Skeletal muscle tissue (tissue), 4 donors: ENCODE results near the gene ZNF688. TPM values are rescaled to one million over a fixed set of nuclear protein-coding genes. Genes with fewer than 3 reads are reported as not detected.

Experiments
- H3K27ac ChIP-seq: one replicate; pipeline ENCODE4 v1.7.0; 2013; ENCODE audit warnings: mild to moderate bottlenecking, low read depth, low read length, inconsistent platforms
- H3K27me3 ChIP-seq, 3 donors: one replicate each; pipeline ENCODE4 v1.7.0; 2013; ENCODE audit warnings: low read length in 3 of 3; ENCODE audit not compliant: control insufficient read depth in 3 of 3, insufficient read depth in 3 of 3
- H3K36me3 ChIP-seq, 3 donors: one replicate each; pipeline ENCODE4 v1.7.0; 2013; ENCODE audit warnings: low read length in 3 of 3; ENCODE audit not compliant: control insufficient read depth in 3 of 3, insufficient read depth in 3 of 3
- H3K4me1 ChIP-seq, 3 donors: one replicate each; pipeline ENCODE4 v1.7.0; 2013; ENCODE audit warnings: low read length in 3 of 3, mild to moderate bottlenecking in 3 of 3; ENCODE audit not compliant: control insufficient read depth in 3 of 3, insufficient read depth in 3 of 3
- H3K4me3 ChIP-seq, 3 donors: one replicate each; pipeline ENCODE4 v1.7.0; 2013; ENCODE audit warnings: low read length in 3 of 3
- H3K9ac ChIP-seq, 3 donors: one replicate each; pipeline ENCODE4 v1.7.0; 2013; ENCODE audit warnings: low read length in 3 of 3, mild to moderate bottlenecking in 3 of 3, moderate library complexity in 2 of 3, low read depth in 1 of 3
- H3K9me3 ChIP-seq, 3 donors: one replicate each; pipeline ENCODE4 v1.7.0; 2013; ENCODE audit warnings: low read length in 3 of 3; ENCODE audit not compliant: control insufficient read depth in 3 of 3
- total RNA-seq: library from RNA; depleted of rRNA; stranded (reverse); fragments of >200 nt; gene quantifications from one replicate; pipeline ENCODE4 v1.2.3, GENCODE V29; 2014
- donor health status: Osteomylitis.

ZNF688 gene
- total RNA-seq, 1 donor from 2014 or later: 5.7 TPM

- H3K27ac ChIP-seq: peak within 1 kb of the TSS; percentile 97
- H3K27me3 ChIP-seq: peaks cover 0 to 2% (median 0%) of the 10 kb centered on the region in 3 donors
- peaks cover 23 to 32% (median 23%) of the 10 kb centered on the region in 3 donors for H3K4me1 ChIP-seq
- peak within 1 kb of the TSS; percentile 80 to 88 (median 86) for H3K4me3 ChIP-seq
- peak within 1 kb of the TSS; percentile 89 to 95 (median 94) for H3K9ac ChIP-seq
- H3K36me3 ChIP-seq: peaks cover 13 to 18% (median 13%) of the 10 kb centered on the region in 3 donors
- no peaks in the 10 kb centered on the region for H3K9me3 ChIP-seq
Measured at GRCh38 chr16:30557957-30558788, 13.3 kb downstream of the ZNF688 start, which contains the start of gene ZNF764. ZNF764 (minus strand) TSS chr16:30558374; CDS start chr16:30558182, 192 bp downstream.

GRCh38 chr16:30557707-30557956 is 13.9 kb downstream of the ZNF688 start:
- Histone ChIP-seq H3K9me3 (no peaks in the 10 kb centered on the region), H3K4me1 (peaks cover 26 to 35% (median 27%) of the 10 kb centered on the region in 3 donors), H3K4me3 (peak overlapping the region; percentile 80 to 88 (median 86)), H3K9ac (peak overlapping the region; percentile 89 to 95 (median 94)), H3K27ac (peak overlapping the region; percentile 97), H3K27me3 (peaks cover 0 to 2% (median 0%) of the 10 kb centered on the region in 3 donors), H3K36me3 (peaks cover 13 to 23% (median 18%) of the 10 kb centered on the region in 3 donors)

GRCh38 chr16:30556125-30556473 is 15.4 kb downstream of the ZNF688 start:
- no peak overlapping the region for H3K4me3 ChIP-seq
- H3K9me3 ChIP-seq: no peaks in the 10 kb centered on the region
- H3K27ac ChIP-seq: no peak overlapping the region
- no peaks in the 10 kb centered on the region for H3K27me3 ChIP-seq
- peaks cover 26 to 34% (median 27%) of the 10 kb centered on the region in 3 donors for H3K4me1 ChIP-seq
- H3K9ac ChIP-seq: peak overlapping the region in 1 of 3 donors; percentile 33
- peaks cover 13 to 24% (median 19%) of the 10 kb centered on the region in 3 donors for H3K36me3 ChIP-seq

- H3K27me3 ChIP-seq: no peaks in the 10 kb centered on the region
- no peak overlapping the region for H3K27ac ChIP-seq
- no peak overlapping the region for H3K9ac ChIP-seq
- H3K4me3 ChIP-seq: no peak overlapping the region
- peaks cover 13 to 24% (median 19%) of the 10 kb centered on the region in 3 donors for H3K36me3 ChIP-seq
- H3K4me1 ChIP-seq: peaks cover 23 to 31% (median 24%) of the 10 kb centered on the region in 3 donors
- H3K9me3 ChIP-seq: no peaks in the 10 kb centered on the region
Measured at GRCh38 chr16:30555315-30556124, 16.0 kb downstream of the ZNF688 start.

GRCh38 chr16:30554557-30555314 is 16.8 kb downstream of the ZNF688 start:
- H3K4me1 ChIP-seq: peaks cover 23 to 31% (median 24%) of the 10 kb centered on the region in 3 donors
- H3K27me3 ChIP-seq: no peaks in the 10 kb centered on the region
- H3K27ac ChIP-seq: no peak overlapping the region
- peaks cover 13 to 24% (median 19%) of the 10 kb centered on the region in 3 donors for H3K36me3 ChIP-seq
- no peak overlapping the region for H3K9ac ChIP-seq
- no peaks in the 10 kb centered on the region for H3K9me3 ChIP-seq
- no peak overlapping the region for H3K4me3 ChIP-seq

GRCh38 chr16:30553393-30553899 is 18.1 kb downstream of the ZNF688 start:
- Histone ChIP-seq H3K4me1 (peaks cover 17 to 32% (median 23%) of the 10 kb centered on the region in 3 donors), H3K27ac (no peak overlapping the region), H3K36me3 (peaks cover 13 to 24% (median 19%) of the 10 kb centered on the region in 3 donors)

GRCh38 chr16:30552956-30553355 is 18.6 kb downstream of the ZNF688 start:
- Histone ChIP-seq H3K36me3 (peaks cover 13 to 24% (median 19%) of the 10 kb centered on the region in 3 donors), H3K4me1 (peaks cover 17 to 32% (median 23%) of the 10 kb centered on the region in 3 donors), H3K9me3 (no peaks in the 10 kb centered on the region), H3K27me3 (no peaks in the 10 kb centered on the region), H3K4me3 (no peak overlapping the region), H3K27ac (no peak overlapping the region), H3K9ac (peak overlapping the region in 1 of 3 donors; percentile 0)

More at GRCh38 chr16:30553393-30553899, 18.1 kb downstream of the ZNF688 start:
- no peak overlapping the region for H3K4me3 ChIP-seq
- peak overlapping the region in 1 of 3 donors; percentile 0 for H3K9ac ChIP-seq
- no peaks in the 10 kb centered on the region for H3K9me3 ChIP-seq
- no peaks in the 10 kb centered on the region for H3K27me3 ChIP-seq

- H3K36me3 ChIP-seq: peaks cover 13 to 24% (median 19%) of the 10 kb centered on the region in 3 donors
- H3K9me3 ChIP-seq: no peaks in the 10 kb centered on the region
- H3K9ac ChIP-seq: no peak overlapping the region
- no peak overlapping the region for H3K4me3 ChIP-seq
- no peaks in the 10 kb centered on the region for H3K27me3 ChIP-seq
- H3K4me1 ChIP-seq: peaks cover 11 to 23% (median 19%) of the 10 kb centered on the region in 3 donors
- H3K27ac ChIP-seq: no peak overlapping the region
Measured at GRCh38 chr16:30551781-30552180, 19.7 kb downstream of the ZNF688 start.
